ENCODE results near the gene FXYD5.

DNA sequence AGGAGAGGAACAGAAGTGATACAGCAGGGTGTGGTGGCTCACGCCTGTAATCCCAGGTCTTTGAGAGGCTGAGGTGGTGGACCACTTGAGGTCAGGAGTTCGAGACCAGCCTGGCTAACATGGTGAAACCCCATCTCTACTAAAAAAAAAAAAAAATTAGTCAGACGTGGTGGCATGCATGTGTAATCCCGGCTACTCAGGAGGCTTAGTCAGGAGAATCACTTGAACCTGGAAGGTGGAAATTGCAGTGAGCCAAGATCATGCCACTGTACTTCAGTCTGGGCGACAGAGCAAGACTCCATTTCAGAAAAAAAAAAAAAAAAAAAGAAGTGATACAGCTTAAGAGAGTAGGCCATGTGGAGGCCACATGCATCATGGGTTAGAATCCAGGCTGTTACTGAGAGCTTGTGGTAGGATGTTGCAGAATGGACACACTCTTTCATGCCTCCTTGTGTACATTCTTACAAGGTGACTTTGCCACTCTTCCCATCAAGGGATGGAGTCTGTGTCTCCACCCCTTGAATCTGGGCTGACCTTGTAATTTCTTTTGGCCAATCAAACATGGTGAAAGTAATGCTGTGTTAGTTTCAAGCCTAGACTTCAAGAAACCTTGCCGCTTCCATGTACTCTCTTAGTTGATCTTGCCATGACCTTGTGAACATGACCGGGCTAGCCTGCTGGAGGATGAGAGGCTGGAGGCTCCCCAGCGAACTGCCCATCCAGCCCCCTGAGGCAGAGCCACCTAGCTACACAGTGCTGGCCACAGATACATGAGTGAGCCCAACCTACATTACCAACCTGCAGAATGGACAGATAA is 61.7 kb downstream of the FXYD5 start:
- TF ChIP-seq, protein P1, sequence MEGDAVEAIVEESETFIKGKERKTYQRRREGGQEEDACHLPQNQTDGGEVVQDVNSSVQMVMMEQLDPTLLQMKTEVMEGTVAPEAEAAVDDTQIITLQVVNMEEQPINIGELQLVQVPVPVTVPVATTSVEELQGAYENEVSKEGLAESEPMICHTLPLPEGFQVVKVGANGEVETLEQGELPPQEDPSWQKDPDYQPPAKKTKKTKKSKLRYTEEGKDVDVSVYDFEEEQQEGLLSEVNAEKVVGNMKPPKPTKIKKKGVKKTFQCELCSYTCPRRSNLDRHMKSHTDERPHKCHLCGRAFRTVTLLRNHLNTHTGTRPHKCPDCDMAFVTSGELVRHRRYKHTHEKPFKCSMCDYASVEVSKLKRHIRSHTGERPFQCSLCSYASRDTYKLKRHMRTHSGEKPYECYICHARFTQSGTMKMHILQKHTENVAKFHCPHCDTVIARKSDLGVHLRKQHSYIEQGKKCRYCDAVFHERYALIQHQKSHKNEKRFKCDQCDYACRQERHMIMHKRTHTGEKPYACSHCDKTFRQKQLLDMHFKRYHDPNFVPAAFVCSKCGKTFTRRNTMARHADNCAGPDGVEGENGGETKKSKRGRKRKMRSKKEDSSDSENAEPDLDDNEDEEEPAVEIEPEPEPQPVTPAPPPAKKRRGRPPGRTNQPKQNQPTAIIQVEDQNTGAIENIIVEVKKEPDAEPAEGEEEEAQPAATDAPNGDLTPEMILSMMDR (IDR thresholded peaks at IDR 0.05) = no peak
- TF ChIP-seq POLR2A (IDR thresholded peaks at IDR 0.05) = no peak

All from body of pancreas (tissue), 4 donors.